HEK293 (cell line): ENCODE results near the gene RAD9B.
A peak's percentile ranks its signal among the peaks of the same experiment; 100 is the strongest.
"Not testable (repeated sequence)": the region's sequence is repeated elsewhere in the genome, so short reads cannot be mapped to it uniquely, and the experiment has no call there.

Experiments
- CTCF ChIA-PET: fragments of 350-600 bp; formaldehyde crosslinking; extraction: SDS; loops from one replicate; lab custom pipeline; 2021; ENCODE audit warnings: antibody characterized with exemption; lab: Yijun Ruan, JAX
- POLR2A ChIA-PET: fragments of 300-600 bp; formaldehyde crosslinking; extraction: SDS; loops from one replicate; lab custom pipeline; 2020; ENCODE audit warnings: antibody characterized with exemption, inconsistent platforms; lab: Yijun Ruan, JAX
- H3K27ac ChIP-seq: fragments of 200-500 bp; sonication (Bioruptor generic); 2 replicates; pipeline ENCODE4 v1.5.1; 2014; ENCODE audit warnings: low read depth, low read length, control low read depth, inconsistent platforms; ENCODE audit errors: extremely low read depth
- H3K36me3 ChIP-seq, 2 experiments: fragments of 200-500 bp in 1 of 2; sonication (Bioruptor generic) in 1 of 2; 1 replicate in 1 of 2; 2 replicates in 1 of 2; pipeline ENCODE4 v1.5.1; 2014 to 2017; ENCODE audit warnings: inconsistent platforms in 2 of 2, low read length in 2 of 2; ENCODE audit not compliant: control insufficient read depth in 2 of 2, insufficient read depth in 1 of 2
- H3K4me1 ChIP-seq: fragments of 200-500 bp; sonication (Bioruptor generic); 2 replicates; pipeline ENCODE4 v1.5.1; 2014; ENCODE audit warnings: mild to moderate bottlenecking, low read length, inconsistent platforms; ENCODE audit not compliant: control insufficient read depth, insufficient read depth
- H3K4me3 ChIP-seq: 2 replicates; pipeline ENCODE4 v1.5.1; 2011; ENCODE audit warnings: low read depth, mild to moderate bottlenecking, control low read depth, low read length, moderate library complexity
- H3K9me3 ChIP-seq: fragments of 200-500 bp; sonication (Bioruptor generic); 2 replicates; pipeline ENCODE4 v1.5.1; 2014; ENCODE audit warnings: low read depth, low read length, inconsistent platforms; ENCODE audit not compliant: control insufficient read depth, insufficient read depth
- PRDM1 ChIP-seq: fragments of 450-650 bp; formaldehyde crosslinking; IDR thresholded peaks from 2 replicates; pipeline ENCODE4; 2016; ENCODE audit warnings: missing biosample characterization, missing genetic modification characterization
- PRDM10 ChIP-seq: fragments of 450-650 bp; formaldehyde crosslinking; IDR thresholded peaks from 2 replicates; pipeline ENCODE4 v1.5.1; 2016; ENCODE audit warnings: missing biosample characterization, missing genetic modification characterization
- ZNF114 ChIP-seq: fragments of 450-650 bp; formaldehyde crosslinking; IDR thresholded peaks from 2 replicates; pipeline ENCODE4 v1.5.0; 2017; ENCODE audit warnings: missing biosample characterization, missing genetic modification characterization
- ZNF2 ChIP-seq: fragments of 450-650 bp; formaldehyde crosslinking; IDR thresholded peaks from 2 replicates; pipeline ENCODE4 v1.5.1; 2016; ENCODE audit warnings: missing biosample characterization, missing genetic modification characterization
- ZNF449 ChIP-seq: fragments of 450-650 bp; formaldehyde crosslinking; IDR thresholded peaks from 2 replicates; pipeline ENCODE4 v1.5.1; 2017; ENCODE audit warnings: missing biosample characterization, mild to moderate bottlenecking, missing genetic modification characterization, moderate library complexity
- ZNF514 ChIP-seq: fragments of 450-650 bp; formaldehyde crosslinking; IDR thresholded peaks from 2 replicates; pipeline ENCODE4 v1.5.1; 2016; ENCODE audit warnings: missing biosample characterization, missing genetic modification characterization
- ZNF560 ChIP-seq: fragments of 450-650 bp; formaldehyde crosslinking; IDR thresholded peaks from 2 replicates; pipeline ENCODE4 v1.5.1; 2017; ENCODE audit warnings: missing biosample characterization, missing genetic modification characterization, borderline replicate concordance
- ZNF843 ChIP-seq: fragments of 450-650 bp; formaldehyde crosslinking; IDR thresholded peaks from 2 replicates; pipeline ENCODE4 v1.5.1; 2016; ENCODE audit warnings: missing biosample characterization, missing genetic modification characterization

Gene RAD9B

GRCh38 chr12:110501752-110502738, at the start of gene RAD9B, which contains the start of gene VPS29 (continued):
- TF ChIP-seq ZNF449 (tag by site-specific recombination) (peak; percentile 82; the same call in 1 of the 2 replicates), ZNF514 (tag by site-specific recombination) (no peak), ZNF843 (tag by site-specific recombination) (peak; percentile 67)

GRCh38 chr12:110453569-110454296, 48.4 kb upstream of the RAD9B start:
- Histone ChIP-seq H3K4me3 (no peak overlapping the region), H3K9me3 (no peaks in the 10 kb centered on the region), H3K27ac (no peak overlapping the region), H3K4me1 (no peaks in the 10 kb centered on the region), H3K36me3 (peaks cover 35 to 55% of the 10 kb centered on the region in 2 experiments)
- no peak for TF ChIP-seq ZNF114 (tag by site-specific recombination)
- TF ChIP-seq PRDM1 (tag by site-specific recombination): no peak
- ChIA-PET POLR2A (no interaction called here), CTCF (interaction anchor here (0.7 to 2.3 kb wide), 3 partner anchors 14 to 399 kb away, joined by 3 to 14 read pairs (median 3); partner anchors contain the start of genes FAM216A and GPN3)

GRCh38 chr12:110458756-110459155, 43.4 kb upstream of the RAD9B start:
- POLR2A ChIA-PET: interaction anchor here (4.0 kb wide), 1 partner anchor 10 kb away, joined by 13 read pairs; the partner anchor contains the start of genes FAM216A and GPN3
- H3K4me1 ChIP-seq: no peaks in the 10 kb centered on the region

GRCh38 chr12:110461189-110461588, 40.9 kb upstream of the RAD9B start:
- H3K4me3 ChIP-seq, POLR2A ChIA-PET, H3K9me3 ChIP-seq, H3K4me1 ChIP-seq, H3K27ac ChIP-seq: not testable (repeated sequence)
- H3K36me3 ChIP-seq: peaks cover 48 to 70% of the 10 kb centered on the region in 2 experiments; a peak in 2 of 3 replicates
- CTCF ChIA-PET: interaction anchor here (0.6 to 0.7 kb wide), 3 partner anchors 115 to 811 kb away, joined by 3 read pairs; no protein-coding TSS in a partner anchor

More at GRCh38 chr12:110458756-110459155, 43.4 kb upstream of the RAD9B start:
- TF ChIP-seq ZNF2 (tag by site-specific recombination): no peak
- TF ChIP-seq ZNF560 (tag by site-specific recombination): no peak
- TF ChIP-seq PRDM10 (tag by site-specific recombination): no peak
- Histone ChIP-seq H3K27ac (no peak overlapping the region), H3K36me3 (peaks cover 50 to 71% of the 10 kb centered on the region in 2 experiments; a peak in 2 of 3 replicates), H3K4me3 (no peak overlapping the region), H3K9me3 (no peaks in the 10 kb centered on the region)
- CTCF ChIA-PET: interaction anchor here (0.6 to 2.5 kb wide), 6 partner anchors 8 to 690 kb away, joined by 3 to 12 read pairs (median 4); partner anchors contain the start of gene ARPC3
